Measurements from ENCODE around the gene RBBP5.

GRCh38 chr1:205074513-205074912 is 47.3 kb downstream of the RBBP5 start:
- TF ChIP-seq CTCF (IDR thresholded peaks at IDR 0.05; ENCODE audit: low read length) (no peak), EZH2 (IDR thresholded peaks at IDR 0.05; ENCODE audit: borderline replicate concordance, low read length) (no peak)

Measured in OCI-LY1 (cell line).